GM21367 (cell line): ENCODE data around the gene GOLGB1.
"Not testable (repeated sequence)": the region's sequence is repeated elsewhere in the genome, so short reads cannot be mapped to it uniquely, and the experiment has no call there.

Source experiments
- ATAC-seq: cut with Tn5 transposase; IDR thresholded peaks from one replicate; pipeline ENCODE4 v1.9.1; 2021; ENCODE audit not compliant: unreplicated experiment

The GOLGB1 gene

GRCh38 chr3:121748680-121749275 is 763 bp downstream of the GOLGB1 start:
- ATAC-seq = peak; percentile 18

- ATAC-seq = no peak
Observed at GRCh38 chr3:121747976-121748375, 1.6 kb downstream of the GOLGB1 start.

- not testable (repeated sequence) for ATAC-seq
Observed at GRCh38 chr3:121743106-121743505, 6.4 kb downstream of the GOLGB1 start.

- ATAC-seq = no peak
Observed at GRCh38 chr3:121740896-121741295, 8.6 kb downstream of the GOLGB1 start.

- ATAC-seq = no peak
Observed at GRCh38 chr3:121739902-121740301, 9.6 kb downstream of the GOLGB1 start.

GRCh38 chr3:121737644-121738043 is 11.9 kb downstream of the GOLGB1 start:
- ATAC-seq = no peak

GRCh38 chr3:121736112-121736511 is 13.4 kb downstream of the GOLGB1 start:
- ATAC-seq = no peak

- ATAC-seq = peak; percentile 92
Observed at GRCh38 chr3:121735047-121735696, 14.4 kb downstream of the GOLGB1 start.

- no peak for ATAC-seq
Observed at GRCh38 chr3:121730940-121731687, 18.4 kb downstream of the GOLGB1 start.

GRCh38 chr3:121724130-121724529 is 25.4 kb downstream of the GOLGB1 start:
- peak; percentile 58 for ATAC-seq

GRCh38 chr3:121723485-121723884 is 26.1 kb downstream of the GOLGB1 start:
- ATAC-seq = no peak

- no peak for ATAC-seq
Observed at GRCh38 chr3:121722411-121722810, 27.1 kb downstream of the GOLGB1 start.

- ATAC-seq = no peak
Observed at GRCh38 chr3:121720163-121720562, 29.4 kb downstream of the GOLGB1 start.

GRCh38 chr3:121719423-121719822 is 30.1 kb downstream of the GOLGB1 start:
- ATAC-seq = no peak

GRCh38 chr3:121718205-121718846 is 31.2 kb downstream of the GOLGB1 start:
- no peak for ATAC-seq

GRCh38 chr3:121710347-121710746 is 39.2 kb downstream of the GOLGB1 start:
- ATAC-seq = no peak

- no peak for ATAC-seq
Observed at GRCh38 chr3:121707531-121708273, 41.8 kb downstream of the GOLGB1 start.

GRCh38 chr3:121705541-121705940 is 44.0 kb downstream of the GOLGB1 start:
- ATAC-seq = no peak

- ATAC-seq = no peak
Observed at GRCh38 chr3:121703973-121704372, 45.6 kb downstream of the GOLGB1 start.

- ATAC-seq = no peak
Observed at GRCh38 chr3:121698901-121699300, 50.6 kb downstream of the GOLGB1 start.

- no peak for ATAC-seq
Observed at GRCh38 chr3:121698476-121698875, 51.1 kb downstream of the GOLGB1 start.
